Suprapubic skin (tissue), 4 donors: ENCODE measurements around the gene NCKAP5. TPM values are rescaled to one million over a fixed set of nuclear protein-coding genes. Genes with fewer than 3 reads are reported as not detected.

ENCODE experiments used
- DNase-seq, 2 donors: peaks; one replicate each; pipeline ENCODE4 v3.0.0-alpha.2; 2019; ENCODE audit warnings: low spot score in 2 of 2
- H3K27ac ChIP-seq: fragments of 200-600 bp; sonication (generic); one replicate; pipeline ENCODE4 v1.5.1; 2019
- H3K27me3 ChIP-seq: fragments of 200-600 bp; sonication (generic); one replicate; pipeline ENCODE4 v1.5.1; 2019
- H3K36me3 ChIP-seq: fragments of 200-600 bp; sonication (generic); one replicate; pipeline ENCODE4 v1.5.1; 2019
- H3K4me1 ChIP-seq: fragments of 200-600 bp; sonication (generic); one replicate; pipeline ENCODE4 v1.5.1; 2019
- H3K4me3 ChIP-seq: fragments of 200-600 bp; sonication (generic); one replicate; pipeline ENCODE4 v1.5.1; 2019; ENCODE audit warnings: mild to moderate bottlenecking
- H3K9me3 ChIP-seq: fragments of 200-600 bp; sonication (generic); one replicate; pipeline ENCODE4 v1.5.1; 2019
- CTCF ChIP-seq, 2 donors: fragments of 200-600 bp in 1 of 2; fragments of 450-650 bp in 1 of 2; sonication (generic) in 1 of 2; IDR thresholded peaks; one replicate each; pipeline ENCODE4 v1.5.1; 2016 to 2019; ENCODE audit warnings: antibody characterized with exemption in 2 of 2, mild to moderate bottlenecking in 1 of 2, moderate library complexity in 1 of 2
- EP300 ChIP-seq: sonication (generic); formaldehyde crosslinking; IDR thresholded peaks from one replicate; pipeline ENCODE4 v1.6.1; 2017; ENCODE audit warnings: antibody characterized with exemption
- POLR2A ChIP-seq, 2 donors: fragments of 450-650 bp; IDR thresholded peaks; one replicate each; pipeline ENCODE4 v1.6.1; 2017; ENCODE audit warnings: antibody characterized with exemption in 2 of 2, mild to moderate bottlenecking in 2 of 2, moderate library complexity in 2 of 2
- POLR2AphosphoS5 ChIP-seq, 3 donors: sonication (generic); formaldehyde crosslinking; IDR thresholded peaks; one replicate each; pipeline ENCODE4 v1.6.1; 2017; ENCODE audit warnings: antibody characterized with exemption in 3 of 3
- WGBS: methylation state at CpG from one replicate; pipeline ENCODE4 v1.1.5; 2018; 5-methylcytosine and 5-hydroxymethylcytosine counted together
- total RNA-seq, 4 donors: library from RNA; depleted of rRNA; stranded (reverse); fragments of >200 nt; gene quantifications; one replicate each; pipeline ENCODE4 v1.1.0, GENCODE V29; 2016

NCKAP5 gene
- total RNA-seq, 4 donors from 2014 or later: 2.8 to 6.4 (median 4.2) TPM

DNA sequence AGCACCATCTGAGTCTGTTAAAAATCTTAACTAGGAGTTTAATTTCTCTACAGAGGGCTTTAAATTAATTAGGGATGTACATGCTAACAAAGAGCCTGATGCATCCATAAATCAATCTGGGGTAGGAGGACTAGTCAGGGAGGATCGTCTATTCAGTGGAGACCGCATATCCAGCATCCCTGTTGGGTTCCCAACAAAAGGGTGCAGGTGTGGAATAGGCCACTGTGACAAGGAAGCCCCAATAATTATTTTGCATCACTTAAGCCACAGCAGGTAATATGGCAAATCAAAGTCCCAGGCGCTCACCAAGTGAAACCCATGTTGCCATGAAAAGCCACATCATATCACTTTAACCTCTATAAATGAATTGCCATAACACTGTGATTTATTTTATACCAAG, 392.3 kb downstream of the NCKAP5 start:
- Histone ChIP-seq H3K36me3 (no peaks in the 10 kb centered on the region), H3K27ac (no peak overlapping the region), H3K9me3 (no peaks in the 10 kb centered on the region), H3K4me3 (no peak overlapping the region), H3K4me1 (no peaks in the 10 kb centered on the region), H3K27me3 (no peaks in the 10 kb centered on the region)
- WGBS: 94% methylated on average over 3 of the region's 3 CpGs
- TF ChIP-seq CTCF (IDR thresholded peaks at IDR 0.05) (no peak), POLR2AphosphoS5 (IDR thresholded peaks at IDR 0.05) (no peak), EP300 (no peak), POLR2A (IDR thresholded peaks at IDR 0.05) (no peak)
- no peak for DNase-seq

DNA sequence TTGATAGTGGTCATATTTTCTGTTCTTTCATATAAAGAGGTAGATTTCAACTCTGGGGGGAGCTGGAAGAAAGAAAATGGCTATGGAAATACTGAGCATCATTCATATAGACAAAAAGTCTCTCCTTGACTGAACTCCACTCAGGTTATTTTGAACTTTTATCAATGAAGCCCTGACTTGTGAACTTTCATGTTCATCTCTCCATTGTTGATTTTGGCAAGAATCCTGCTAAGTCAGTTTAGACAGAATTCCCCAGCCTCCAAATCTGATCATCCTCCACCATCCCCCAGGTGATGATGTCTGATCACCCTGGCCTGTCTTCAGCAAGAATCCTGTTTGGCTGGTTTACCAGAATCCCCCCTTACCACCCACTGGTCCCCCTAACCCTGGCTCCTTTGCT, 395.0 kb downstream of the NCKAP5 start:
- no peaks in the 10 kb centered on the region for H3K36me3 ChIP-seq
- H3K27ac ChIP-seq: no peak overlapping the region
- no peak overlapping the region for H3K4me3 ChIP-seq
- no peaks in the 10 kb centered on the region for H3K4me1 ChIP-seq
- no peaks in the 10 kb centered on the region for H3K9me3 ChIP-seq
- no peaks in the 10 kb centered on the region for H3K27me3 ChIP-seq
- no peak for TF ChIP-seq CTCF (IDR thresholded peaks at IDR 0.05)
- no peak for TF ChIP-seq POLR2A (IDR thresholded peaks at IDR 0.05)
- TF ChIP-seq EP300: no peak
- DNase-seq: no peak

GRCh38 chr2:133171393-133172004, 396.8 kb downstream of the NCKAP5 start:
- no peak overlapping the region for H3K27ac ChIP-seq
- TF ChIP-seq EP300 (no peak), POLR2A (IDR thresholded peaks at IDR 0.05) (no peak), CTCF (IDR thresholded peaks at IDR 0.05) (peak; percentile 17 to 40)
- no peak for DNase-seq
- H3K27me3 ChIP-seq: no peaks in the 10 kb centered on the region
- H3K9me3 ChIP-seq: no peaks in the 10 kb centered on the region
- no peak overlapping the region for H3K4me3 ChIP-seq
- no peaks in the 10 kb centered on the region for H3K4me1 ChIP-seq
- H3K36me3 ChIP-seq: no peaks in the 10 kb centered on the region
- WGBS: 48% methylated on average over 3 of the region's 3 CpGs

DNA sequence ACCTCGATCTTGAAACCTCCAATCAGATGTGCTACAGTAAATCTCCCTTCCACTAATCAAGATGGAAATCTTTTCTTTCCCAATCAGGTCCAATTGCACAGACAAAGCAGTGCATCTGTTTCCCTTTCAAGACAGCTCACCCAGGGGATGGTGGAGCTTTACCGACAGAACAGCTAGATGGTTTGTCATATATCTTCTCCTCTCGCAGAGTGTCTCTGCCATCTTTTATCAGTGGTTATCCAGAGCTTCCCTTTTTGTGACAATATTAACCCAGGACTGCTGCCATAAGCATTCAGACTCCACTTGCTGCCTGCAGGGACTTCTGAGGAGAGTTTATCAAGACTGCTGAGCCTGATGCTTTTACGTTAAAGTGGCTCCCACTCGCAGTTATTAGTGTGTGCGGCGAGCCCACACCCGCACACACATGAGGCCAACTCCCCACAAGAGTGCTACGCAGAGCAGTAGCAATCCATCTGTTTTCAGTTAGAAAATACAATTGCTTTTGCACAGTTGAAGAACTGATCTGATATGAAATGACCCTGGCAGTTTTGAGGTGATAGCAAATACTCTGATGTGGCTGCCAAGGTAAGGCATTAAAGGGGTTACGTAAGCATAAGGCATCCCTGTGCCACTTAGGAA, 398.9 kb downstream of the NCKAP5 start:
- Histone ChIP-seq H3K27ac (no peak overlapping the region), H3K4me3 (no peak overlapping the region), H3K36me3 (no peaks in the 10 kb centered on the region), H3K9me3 (no peaks in the 10 kb centered on the region), H3K4me1 (no peaks in the 10 kb centered on the region), H3K27me3 (no peaks in the 10 kb centered on the region)
- no peak for DNase-seq
- 69% methylated on average over 10 of the region's 10 CpGs for WGBS
- TF ChIP-seq POLR2AphosphoS5 (IDR thresholded peaks at IDR 0.05) (no peak), CTCF (IDR thresholded peaks at IDR 0.05) (no peak), POLR2A (IDR thresholded peaks at IDR 0.05) (no peak), EP300 (no peak)

- Histone ChIP-seq H3K36me3 (no peaks in the 10 kb centered on the region), H3K27ac (no peak overlapping the region), H3K27me3 (no peaks in the 10 kb centered on the region), H3K4me3 (no peak overlapping the region), H3K9me3 (no peaks in the 10 kb centered on the region), H3K4me1 (no peaks in the 10 kb centered on the region)
- 93% methylated on average over 3 of the region's 3 CpGs for WGBS
- TF ChIP-seq CTCF (IDR thresholded peaks at IDR 0.05): no peak
- TF ChIP-seq POLR2AphosphoS5 (IDR thresholded peaks at IDR 0.05): no peak
- TF ChIP-seq POLR2A (IDR thresholded peaks at IDR 0.05): no peak
- no peak for TF ChIP-seq EP300
- DNase-seq: no peak
Observed at GRCh38 chr2:133167990-133168389, 400.3 kb downstream of the NCKAP5 start.
